GM10266 (cell line): ENCODE results near the gene ATRX.
"Not testable (repeated sequence)": the region's sequence is repeated elsewhere in the genome, so short reads cannot be mapped to it uniquely, and the experiment has no call there.

ENCODE experiments used
- DNase-seq: peaks from one replicate; pipeline ENCODE4 v3.0.0; 2012; ENCODE audit errors: extremely low spot score
- TF ChIP-seq, protein P1 (sequence below): IDR thresholded peaks from 2 replicates; pipeline ENCODE4 v1.5.1; 2012; ENCODE audit warnings: mild to moderate bottlenecking, low read depth; ENCODE audit not compliant: control insufficient read depth, insufficient read depth; ENCODE audit errors: missing control alignments

ATRX gene, protein sequence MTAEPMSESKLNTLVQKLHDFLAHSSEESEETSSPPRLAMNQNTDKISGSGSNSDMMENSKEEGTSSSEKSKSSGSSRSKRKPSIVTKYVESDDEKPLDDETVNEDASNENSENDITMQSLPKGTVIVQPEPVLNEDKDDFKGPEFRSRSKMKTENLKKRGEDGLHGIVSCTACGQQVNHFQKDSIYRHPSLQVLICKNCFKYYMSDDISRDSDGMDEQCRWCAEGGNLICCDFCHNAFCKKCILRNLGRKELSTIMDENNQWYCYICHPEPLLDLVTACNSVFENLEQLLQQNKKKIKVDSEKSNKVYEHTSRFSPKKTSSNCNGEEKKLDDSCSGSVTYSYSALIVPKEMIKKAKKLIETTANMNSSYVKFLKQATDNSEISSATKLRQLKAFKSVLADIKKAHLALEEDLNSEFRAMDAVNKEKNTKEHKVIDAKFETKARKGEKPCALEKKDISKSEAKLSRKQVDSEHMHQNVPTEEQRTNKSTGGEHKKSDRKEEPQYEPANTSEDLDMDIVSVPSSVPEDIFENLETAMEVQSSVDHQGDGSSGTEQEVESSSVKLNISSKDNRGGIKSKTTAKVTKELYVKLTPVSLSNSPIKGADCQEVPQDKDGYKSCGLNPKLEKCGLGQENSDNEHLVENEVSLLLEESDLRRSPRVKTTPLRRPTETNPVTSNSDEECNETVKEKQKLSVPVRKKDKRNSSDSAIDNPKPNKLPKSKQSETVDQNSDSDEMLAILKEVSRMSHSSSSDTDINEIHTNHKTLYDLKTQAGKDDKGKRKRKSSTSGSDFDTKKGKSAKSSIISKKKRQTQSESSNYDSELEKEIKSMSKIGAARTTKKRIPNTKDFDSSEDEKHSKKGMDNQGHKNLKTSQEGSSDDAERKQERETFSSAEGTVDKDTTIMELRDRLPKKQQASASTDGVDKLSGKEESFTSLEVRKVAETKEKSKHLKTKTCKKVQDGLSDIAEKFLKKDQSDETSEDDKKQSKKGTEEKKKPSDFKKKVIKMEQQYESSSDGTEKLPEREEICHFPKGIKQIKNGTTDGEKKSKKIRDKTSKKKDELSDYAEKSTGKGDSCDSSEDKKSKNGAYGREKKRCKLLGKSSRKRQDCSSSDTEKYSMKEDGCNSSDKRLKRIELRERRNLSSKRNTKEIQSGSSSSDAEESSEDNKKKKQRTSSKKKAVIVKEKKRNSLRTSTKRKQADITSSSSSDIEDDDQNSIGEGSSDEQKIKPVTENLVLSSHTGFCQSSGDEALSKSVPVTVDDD (N-terminal part only)

DNA sequence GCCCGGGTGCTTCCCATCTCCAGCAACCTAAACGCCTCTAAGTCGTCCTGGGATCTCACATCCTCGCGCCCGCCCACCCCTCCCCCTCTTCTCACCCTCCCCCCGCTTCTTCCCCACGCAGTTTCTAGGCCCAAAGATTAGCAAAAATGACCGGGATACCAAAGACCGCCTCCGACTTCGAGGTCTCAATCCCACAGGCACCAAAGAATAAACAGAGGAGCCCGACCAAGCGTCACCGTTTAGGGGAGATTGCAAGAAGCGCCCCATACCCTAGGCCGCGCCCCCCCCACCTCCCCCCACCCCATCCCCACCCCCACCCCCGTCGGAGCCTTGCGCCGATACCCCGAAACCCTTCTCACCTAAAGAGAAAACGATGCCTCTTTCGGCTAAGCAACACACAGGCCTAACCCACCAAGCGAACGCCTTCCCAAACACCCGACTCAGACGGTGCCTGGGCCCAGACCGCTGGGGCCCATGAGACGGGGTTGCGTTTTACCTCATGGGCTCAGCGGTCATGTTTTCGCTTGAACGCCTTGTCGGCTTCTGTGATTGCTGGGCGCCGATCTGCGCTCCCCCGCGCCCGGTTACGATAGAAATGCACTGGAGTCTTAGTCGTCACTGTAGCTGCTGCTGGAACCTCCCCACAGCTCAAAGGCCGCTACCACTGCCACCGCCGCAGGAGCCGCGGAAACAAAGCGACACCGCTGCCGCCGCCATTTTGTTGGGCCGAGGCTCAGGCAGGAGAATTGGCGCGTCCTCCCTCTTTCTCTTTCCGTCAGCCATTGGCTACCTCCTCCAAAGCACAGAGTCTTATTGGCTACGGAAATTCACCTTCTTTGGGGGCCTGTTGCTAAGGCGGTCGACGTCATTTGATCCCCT, at the start of gene ATRX:
Gene ATRX, minus strand, starts transcription at position 731 of the 879 bp plus-strand sequence. Its CDS starts 215 bp downstream, at position 516.
- DNase-seq = peak; percentile 74
- TF ChIP-seq, protein P1, sequence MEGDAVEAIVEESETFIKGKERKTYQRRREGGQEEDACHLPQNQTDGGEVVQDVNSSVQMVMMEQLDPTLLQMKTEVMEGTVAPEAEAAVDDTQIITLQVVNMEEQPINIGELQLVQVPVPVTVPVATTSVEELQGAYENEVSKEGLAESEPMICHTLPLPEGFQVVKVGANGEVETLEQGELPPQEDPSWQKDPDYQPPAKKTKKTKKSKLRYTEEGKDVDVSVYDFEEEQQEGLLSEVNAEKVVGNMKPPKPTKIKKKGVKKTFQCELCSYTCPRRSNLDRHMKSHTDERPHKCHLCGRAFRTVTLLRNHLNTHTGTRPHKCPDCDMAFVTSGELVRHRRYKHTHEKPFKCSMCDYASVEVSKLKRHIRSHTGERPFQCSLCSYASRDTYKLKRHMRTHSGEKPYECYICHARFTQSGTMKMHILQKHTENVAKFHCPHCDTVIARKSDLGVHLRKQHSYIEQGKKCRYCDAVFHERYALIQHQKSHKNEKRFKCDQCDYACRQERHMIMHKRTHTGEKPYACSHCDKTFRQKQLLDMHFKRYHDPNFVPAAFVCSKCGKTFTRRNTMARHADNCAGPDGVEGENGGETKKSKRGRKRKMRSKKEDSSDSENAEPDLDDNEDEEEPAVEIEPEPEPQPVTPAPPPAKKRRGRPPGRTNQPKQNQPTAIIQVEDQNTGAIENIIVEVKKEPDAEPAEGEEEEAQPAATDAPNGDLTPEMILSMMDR = no peak

DNA sequence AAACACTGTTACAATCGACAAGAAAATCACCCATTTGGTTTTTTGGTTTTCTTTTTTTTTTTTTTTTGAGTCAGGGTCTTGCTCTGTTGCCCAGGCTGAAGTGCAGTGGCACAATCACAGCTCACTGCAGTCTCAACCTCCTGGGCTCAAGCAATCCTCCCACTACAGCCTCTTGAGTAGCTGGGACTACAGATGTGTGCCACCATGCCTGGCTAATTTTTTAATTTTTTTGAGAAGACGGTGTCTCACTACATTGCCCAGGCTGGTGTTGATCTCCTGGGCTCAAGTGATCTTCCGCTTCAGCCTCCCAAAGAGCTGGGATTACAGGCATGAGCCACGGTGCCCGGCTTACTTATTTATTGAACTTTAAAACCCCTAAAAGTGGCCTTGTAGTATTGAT, 45.5 kb upstream of the ATRX start:
- DNase-seq = not testable (repeated sequence)

DNA sequence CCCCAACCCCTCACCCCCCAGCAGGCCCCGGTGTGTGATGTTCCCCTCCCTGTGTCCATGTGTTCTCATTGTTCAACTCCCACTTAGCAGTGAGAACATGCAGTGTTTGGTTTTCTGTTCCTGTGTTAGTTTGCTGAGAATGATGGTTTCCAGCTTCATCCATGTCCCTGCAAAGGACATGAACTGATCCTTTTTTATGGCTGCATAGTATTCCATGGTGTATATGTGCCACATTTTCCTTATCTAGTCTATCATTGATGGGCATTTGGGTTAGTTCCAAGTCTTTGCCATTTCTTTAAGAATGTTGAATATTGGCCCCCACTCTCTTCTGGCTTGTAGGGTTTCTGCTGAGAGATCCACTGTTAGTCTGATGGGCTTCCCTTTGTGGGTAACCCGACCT, 36.0 kb upstream of the ATRX start:
- DNase-seq = not testable (repeated sequence)

DNA sequence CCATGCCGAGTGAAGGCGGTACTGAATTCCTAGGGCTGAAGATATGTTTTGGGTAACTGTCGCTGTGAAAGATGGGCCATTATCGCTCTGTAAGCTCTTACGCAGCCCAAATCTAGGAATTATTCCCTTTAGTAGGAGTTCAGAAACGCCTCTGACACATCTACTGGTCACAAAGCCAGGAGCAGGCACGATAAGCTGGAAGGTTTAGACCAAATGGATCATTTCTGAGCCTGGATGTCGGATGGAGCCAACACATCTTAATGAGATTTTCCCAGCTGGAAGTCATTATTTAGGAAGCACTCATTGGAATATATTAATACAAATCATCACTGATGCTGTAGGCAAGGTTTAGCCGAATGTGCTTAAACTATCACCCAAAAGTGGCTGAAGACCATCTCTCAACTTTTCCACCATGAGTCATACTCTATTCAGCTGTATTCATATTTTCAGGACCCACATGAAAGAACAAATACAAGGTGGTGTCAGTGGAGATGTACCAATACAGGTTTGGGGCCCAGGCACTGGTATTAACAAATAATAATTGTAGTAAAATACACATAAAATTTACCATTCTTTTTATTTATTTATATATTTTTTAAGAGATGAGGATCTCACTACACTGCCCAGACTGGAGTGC, 34.2 kb upstream of the ATRX start:
- no peak for DNase-seq
- TF ChIP-seq, protein P1 = no peak

DNA sequence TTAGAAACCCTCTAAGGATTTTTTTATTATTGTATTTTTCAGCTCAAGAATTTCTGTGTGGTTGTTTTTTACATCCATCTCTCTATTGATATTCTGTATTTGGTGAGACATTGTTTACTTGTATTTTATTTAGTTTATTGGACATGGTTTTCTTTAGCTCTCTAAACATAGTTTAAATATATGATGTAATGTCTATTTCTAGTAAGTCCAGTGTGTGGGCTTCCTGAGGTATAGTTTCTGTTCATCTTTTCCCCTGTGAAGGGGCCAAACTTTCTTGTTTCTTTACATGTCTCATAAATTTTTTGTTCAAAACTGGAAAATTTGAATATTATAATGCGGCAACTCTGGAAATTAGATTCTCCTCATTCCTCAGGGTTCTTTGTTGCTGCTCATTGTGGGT, 28.2 kb upstream of the ATRX start:
- TF ChIP-seq, protein P1 = no peak
- no peak for DNase-seq

DNA sequence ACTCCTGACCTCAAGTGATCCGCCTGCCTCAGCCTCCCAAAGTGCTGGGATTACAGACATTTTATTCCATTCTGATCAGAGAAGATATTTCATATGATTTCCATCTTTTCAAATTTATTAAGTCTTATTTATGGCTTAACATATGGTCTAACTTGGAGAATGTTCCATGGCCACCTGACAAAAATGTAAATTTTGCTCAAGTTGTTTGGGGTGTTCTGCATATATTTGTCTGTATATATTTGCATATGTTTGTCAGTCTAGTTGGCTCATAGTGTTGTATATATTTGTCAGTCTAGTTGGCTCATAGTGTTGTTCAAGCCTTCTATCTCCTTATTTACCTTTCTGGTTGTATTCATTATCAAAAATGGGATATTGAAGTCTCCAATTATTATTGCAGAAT, 16.2 kb upstream of the ATRX start:
- TF ChIP-seq, protein P1 = no peak
- DNase-seq = no peak

DNA sequence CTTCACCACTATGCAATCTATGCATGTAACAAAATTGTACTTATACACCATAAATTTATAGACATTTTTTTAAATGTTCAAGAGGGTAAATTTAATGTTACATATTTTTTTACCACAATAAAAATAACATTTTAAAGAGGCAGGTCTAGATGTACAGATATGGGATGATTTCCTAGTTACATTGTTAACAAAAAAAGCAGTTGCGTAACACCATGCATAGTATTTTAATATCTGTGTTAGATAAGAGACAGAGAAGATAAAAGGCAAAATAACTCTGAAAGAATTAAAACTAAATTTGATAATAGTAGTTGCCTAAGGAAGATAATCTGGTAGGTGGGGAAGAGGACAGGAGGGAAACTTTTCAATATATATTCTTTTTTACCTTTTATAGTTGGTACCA, 9.1 kb upstream of the ATRX start:
- TF ChIP-seq, protein P1 = no peak

More for the DNA sequence above, 9.1 kb upstream of the ATRX start:
- no peak for DNase-seq
